HG03565 (cell line): ENCODE results near the gene ANKS1B.
"Not testable (repeated sequence)": the region's sequence is repeated elsewhere in the genome, so short reads cannot be mapped to it uniquely, and the experiment has no call there.

Experiments
- ATAC-seq: cut with Tn5 transposase; IDR thresholded peaks from one replicate; pipeline ENCODE4 v1.9.1; 2021; ENCODE audit warnings: mild to moderate bottlenecking, moderate library complexity; ENCODE audit not compliant: unreplicated experiment

ANKS1B gene

DNA sequence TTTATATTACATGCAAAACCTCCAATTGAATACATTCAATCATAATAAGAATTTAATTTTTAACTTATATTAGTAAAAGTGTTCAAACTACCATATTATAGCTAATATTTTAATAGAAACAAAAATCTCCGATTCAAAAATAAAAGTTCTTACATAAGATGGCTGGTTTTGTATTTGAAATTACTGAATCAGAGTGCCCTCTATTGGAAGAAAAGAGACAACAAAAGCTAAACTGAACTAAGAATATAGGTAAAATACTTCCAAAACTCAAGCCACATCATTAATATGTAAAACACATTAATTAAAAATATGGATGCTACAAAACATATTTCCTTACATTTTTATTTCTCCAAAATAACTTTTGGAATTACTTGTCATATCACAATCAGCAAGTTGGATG lies 216.9 kb downstream of the ANKS1B start:
- ATAC-seq, result no peak

DNA sequence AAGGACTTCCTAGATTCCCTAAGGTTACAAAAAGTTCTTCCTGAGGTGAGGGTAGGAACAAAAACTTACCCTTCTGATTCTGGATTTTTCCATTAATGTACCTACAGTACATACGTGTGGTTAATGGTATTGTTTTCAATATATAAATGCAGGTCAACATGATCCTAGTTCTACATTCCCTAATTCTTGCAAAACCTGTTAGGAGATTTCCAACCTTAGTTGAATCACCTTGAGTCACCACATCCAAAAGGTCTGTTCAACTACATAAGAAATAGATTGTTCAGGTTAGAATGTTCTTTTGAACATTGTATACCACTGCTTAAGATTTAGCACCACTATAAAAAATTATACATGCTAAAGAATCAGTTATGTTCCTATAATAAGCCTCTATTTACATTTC lies 218.3 kb downstream of the ANKS1B start:
- no peak for ATAC-seq

DNA sequence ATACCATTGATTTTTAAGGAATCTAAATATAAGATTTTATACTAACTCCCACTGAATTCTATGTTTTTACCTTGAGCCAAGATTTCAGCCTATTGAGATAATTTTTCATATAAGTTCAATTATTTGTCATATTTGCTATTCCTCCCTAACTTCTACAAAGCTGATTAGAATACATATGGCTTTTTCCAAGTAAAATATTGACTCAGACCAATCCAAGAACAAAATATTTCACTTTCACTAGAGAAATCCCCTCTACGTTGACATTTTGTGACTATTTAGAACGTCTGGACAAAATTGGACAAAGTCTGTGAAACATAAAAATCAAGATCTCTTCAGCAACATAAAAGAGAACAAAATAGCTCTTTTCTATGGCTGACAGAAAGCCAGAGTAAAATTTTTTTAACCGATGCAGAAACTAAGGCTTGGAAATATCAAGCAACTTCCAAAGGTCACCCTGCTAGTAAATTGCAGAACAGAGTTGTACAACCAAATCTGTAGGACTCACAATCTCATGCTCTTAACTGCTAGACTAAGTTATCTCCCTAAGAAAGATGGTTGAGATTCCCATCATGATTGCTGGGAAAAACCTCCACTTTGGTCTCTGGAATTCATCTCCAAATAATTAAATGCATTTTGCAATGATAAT lies 219.1 kb downstream of the ANKS1B start:
- no peak for ATAC-seq

GRCh38 chr12:99759444-99759843 lies 225.3 kb downstream of the ANKS1B start:
- no peak for ATAC-seq

DNA sequence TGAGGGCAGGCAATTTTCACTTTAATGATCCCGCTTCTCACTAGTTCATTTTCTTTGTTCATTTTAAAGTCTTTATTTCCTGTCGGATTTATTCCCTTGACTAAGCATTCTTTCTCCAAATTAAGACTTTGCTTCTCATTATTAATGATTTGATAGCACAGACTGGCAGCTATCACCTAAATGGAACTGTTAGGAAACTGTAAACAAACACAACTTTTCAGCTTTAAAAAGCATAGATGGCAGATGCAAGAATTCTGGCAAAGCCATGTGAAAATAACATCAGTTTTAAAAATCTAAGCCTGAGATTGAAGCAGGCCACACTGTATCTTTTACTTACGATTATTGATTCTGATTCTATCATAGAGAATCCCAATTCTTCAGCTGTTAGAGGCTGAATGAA lies 225.7 kb downstream of the ANKS1B start:
- ATAC-seq, result no peak

- ATAC-seq, result no peak
Measured at GRCh38 chr12:99752740-99753139, 232.0 kb downstream of the ANKS1B start.

DNA sequence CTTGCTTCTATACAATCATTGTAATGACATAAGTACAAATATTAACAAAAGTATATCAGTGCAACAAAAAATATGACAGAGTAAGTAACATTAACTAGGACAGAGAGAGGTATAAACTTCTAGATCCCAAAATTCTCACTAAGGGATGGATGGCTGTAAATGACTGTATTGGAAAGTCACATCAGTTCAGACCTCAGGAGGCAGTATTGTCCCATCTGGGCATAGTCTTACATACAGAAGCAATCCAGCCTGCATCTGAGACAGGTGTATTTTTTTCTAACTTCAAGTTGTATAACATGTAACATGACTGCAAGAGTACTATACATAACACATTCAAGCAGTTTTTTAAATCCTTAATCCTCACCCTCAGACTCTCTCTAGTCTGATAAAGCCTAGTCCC lies 238.2 kb downstream of the ANKS1B start:
- ATAC-seq, result no peak

- ATAC-seq, result no peak
Measured at GRCh38 chr12:99745895-99746294, 238.8 kb downstream of the ANKS1B start.

GRCh38 chr12:99745121-99745520 lies 239.6 kb downstream of the ANKS1B start:
- ATAC-seq, result no peak

DNA sequence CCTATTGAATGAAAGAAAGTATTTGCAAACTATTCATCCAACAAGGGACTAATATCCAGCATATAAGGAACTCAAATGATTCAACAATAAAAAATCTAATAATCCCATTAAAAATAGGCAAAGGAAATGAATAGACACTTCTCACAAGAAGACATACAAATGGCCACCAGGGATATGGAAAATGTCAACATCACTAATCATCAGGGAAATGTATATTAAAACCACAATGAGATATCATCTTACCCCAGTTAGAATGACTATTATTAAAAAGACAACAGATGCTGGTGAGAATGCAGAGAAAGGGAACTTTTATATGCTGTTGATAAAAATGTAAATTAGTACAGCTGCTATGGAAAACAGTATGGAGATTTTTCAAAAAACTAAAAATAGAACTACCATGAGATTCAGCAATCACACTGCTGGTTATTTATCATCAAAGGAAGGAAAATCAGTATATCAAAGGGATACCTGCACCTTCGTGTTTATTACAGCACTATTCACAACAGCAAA lies 247.9 kb downstream of the ANKS1B start:
- ATAC-seq, result no peak

- no peak for ATAC-seq
Measured at GRCh38 chr12:99732131-99732530, 252.6 kb downstream of the ANKS1B start.

- ATAC-seq, result no peak
Measured at GRCh38 chr12:99722690-99723486, 261.8 kb downstream of the ANKS1B start.

DNA sequence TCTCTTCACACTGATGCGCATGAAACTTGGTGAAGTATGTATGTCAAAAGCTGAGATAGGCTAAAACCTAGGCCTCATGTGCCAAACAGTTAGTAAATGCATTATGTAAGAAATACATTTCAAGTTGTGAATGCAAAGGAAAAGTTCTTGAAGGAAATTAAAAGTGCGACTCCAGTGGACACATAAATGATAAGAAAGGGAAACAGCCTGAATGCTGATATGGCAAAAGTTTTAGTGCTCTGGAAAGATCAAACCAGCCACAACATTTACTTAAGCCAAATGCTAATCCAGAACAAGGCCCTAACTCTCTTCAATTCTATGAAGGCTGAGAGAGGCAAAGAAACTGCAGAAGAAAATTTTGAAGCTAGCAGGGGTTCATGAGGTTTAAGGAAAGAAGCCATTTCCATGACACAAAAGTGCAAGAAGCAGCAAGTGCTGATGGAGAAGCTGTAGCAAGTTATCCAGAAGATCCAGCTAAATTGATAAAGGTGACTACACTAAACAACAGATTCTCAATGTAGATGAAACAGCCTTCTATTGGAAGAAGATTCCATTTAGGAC lies 262.9 kb downstream of the ANKS1B start:
- ATAC-seq, result no peak

DNA sequence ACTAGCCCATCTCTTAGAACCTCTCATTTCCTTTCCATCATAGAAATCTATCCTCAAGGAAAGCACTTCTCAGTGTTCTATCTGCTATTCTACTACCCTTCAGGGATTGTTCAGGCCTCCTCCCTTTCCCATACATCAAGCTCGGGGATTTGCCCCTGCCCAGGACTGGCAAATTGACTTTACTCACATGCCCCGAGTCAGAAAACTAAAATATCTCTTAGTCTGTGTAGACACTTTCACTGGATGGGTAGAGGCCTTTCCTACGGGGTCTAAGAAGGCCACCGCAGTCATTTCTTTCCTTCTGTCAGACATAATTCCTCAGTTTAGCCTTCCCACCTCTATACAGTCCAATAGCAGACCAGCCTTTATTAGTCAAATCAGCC lies 264.7 kb downstream of the ANKS1B start:
- ATAC-seq, result not testable (repeated sequence)

DNA sequence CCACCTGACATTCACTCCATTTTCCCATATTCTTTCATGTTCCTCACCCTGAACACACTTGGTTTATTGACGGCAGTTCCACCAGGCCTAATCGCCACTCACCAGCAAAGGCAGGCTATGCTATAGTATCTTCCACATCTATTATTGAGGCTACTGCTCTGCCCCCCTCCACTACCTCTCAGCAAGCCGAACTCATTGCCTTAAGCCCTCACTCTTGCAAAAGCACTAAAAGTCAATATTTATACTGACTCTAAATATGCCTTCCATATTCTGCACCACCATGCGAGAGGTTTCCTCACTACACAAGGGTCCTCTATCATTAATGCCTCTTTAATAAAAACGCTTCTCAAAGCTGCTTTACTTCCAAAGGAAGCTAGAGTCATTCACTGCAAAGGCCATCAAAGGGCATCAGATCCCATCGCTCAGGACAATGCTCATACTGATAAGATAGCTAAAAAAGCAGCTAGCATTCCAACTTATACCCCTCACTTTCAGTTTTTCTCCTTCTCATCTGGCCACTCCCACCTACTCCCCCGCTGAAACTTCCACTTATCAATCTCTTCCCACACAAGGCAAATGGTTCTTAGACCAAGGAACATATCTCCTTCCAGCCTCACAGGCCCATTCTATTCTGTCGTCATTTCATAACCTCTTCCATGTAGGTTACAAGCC lies 265.2 kb downstream of the ANKS1B start:
- ATAC-seq, result not testable (repeated sequence)

- ATAC-seq, result not testable (repeated sequence)
Measured at GRCh38 chr12:99715841-99716510, 268.8 kb downstream of the ANKS1B start.

DNA sequence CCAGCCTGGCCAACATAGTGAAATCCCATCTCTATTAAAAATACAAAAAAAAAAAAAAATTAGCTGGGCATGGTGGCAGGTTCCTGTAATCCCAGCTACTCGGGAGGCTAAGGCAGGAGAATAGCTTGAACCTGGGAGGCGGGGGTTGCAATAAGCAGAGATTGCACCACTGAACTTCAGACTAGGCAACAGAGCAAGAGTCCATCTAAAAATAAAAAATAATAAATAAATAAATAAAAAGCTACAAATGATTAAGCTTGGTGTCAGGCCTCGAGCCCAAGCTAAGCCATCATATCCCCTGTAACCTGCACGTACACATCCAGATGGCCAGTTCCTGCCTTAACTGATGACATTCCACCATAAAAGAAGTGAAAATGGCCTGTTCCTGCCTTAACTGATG lies 269.8 kb downstream of the ANKS1B start:
- not testable (repeated sequence) for ATAC-seq

DNA sequence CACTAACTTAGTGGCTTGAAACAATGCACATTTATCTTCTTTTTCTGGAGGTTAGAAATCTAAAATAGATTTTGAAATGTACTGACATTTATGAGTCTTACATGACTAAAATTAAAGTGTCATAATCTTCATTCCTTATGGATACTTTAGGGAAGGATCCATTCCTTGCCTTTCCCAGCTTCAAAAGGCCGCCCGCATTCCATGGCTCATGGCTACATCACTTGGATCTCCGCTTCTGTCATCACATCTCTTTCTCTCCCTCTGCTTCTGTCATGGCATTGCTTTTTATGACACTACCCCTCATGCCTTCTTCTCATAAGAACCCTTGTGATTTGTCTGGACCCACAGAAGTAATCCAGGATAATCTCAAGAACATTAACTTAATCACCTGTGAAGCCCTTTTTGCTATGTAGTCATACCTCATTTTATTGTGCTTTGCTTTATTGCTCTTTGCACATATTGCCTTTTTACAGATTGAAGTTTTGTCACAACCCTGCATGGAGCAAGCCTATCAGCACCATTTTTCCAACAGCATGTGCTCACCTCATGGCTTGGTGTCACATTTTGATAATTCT lies 270.7 kb downstream of the ANKS1B start:
- no peak for ATAC-seq

GRCh38 chr12:99712281-99712680 lies 272.5 kb downstream of the ANKS1B start:
- ATAC-seq, result no peak

DNA sequence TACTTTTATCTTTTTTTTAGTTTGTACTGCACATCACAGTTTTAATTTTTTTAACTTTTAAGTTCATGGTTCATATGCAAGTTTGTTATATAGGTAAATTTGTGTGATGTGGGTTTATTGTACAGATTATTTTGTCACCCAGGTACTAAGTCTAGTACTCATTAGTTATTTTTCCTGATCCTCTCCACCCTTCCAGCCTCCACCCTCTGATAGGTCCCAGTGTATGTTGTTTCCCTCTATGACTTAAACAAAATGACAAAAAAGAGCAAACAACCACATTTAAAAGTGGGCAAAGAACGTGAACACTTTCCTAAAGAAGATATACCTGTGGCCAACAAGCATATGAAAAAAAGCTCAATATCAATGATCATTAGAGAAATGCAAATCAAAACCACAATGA lies 273.5 kb downstream of the ANKS1B start:
- no peak for ATAC-seq

GRCh38 chr12:99709619-99710018 lies 275.1 kb downstream of the ANKS1B start:
- ATAC-seq, result no peak
